K562 (cell line): ENCODE measurements around the gene ZFP36. TPM values are rescaled to one million over a fixed set of nuclear protein-coding genes. Genes with fewer than 3 reads are reported as not detected.
A peak's percentile ranks its signal among the peaks of the same experiment; 100 is the strongest.

Experiments
- ARID4B ChIP-seq: sonication (generic); formaldehyde crosslinking; IDR thresholded peaks from 2 replicates; pipeline ENCODE4 v1.8.0; 2022; ENCODE audit warnings: mild to moderate bottlenecking, missing genetic modification reagents
- CBFA2T2 ChIP-seq: fragments of 450-650 bp; conservative IDR thresholded peaks from 2 replicates; pipeline ENCODE4 v1.6.1; 2017; ENCODE audit warnings: mild to moderate bottlenecking
- DIDO1 ChIP-seq: fragments of 450-650 bp; IDR thresholded peaks from 2 replicates; pipeline ENCODE4 v1.6.1; 2016; ENCODE audit warnings: low read depth, missing biosample characterization, missing genetic modification characterization
- ETV1 ChIP-seq: fragments of 450-650 bp; conservative IDR thresholded peaks from 2 replicates; pipeline ENCODE4 v1.6.1; 2016; ENCODE audit warnings: missing genetic modification characterization, control low read depth, low read depth, missing compliant biosample characterization
- HDGF ChIP-seq: fragments of 450-650 bp; IDR thresholded peaks from 2 replicates; pipeline ENCODE4 v1.6.1; 2016
- MAX ChIP-seq: sonication (generic); formaldehyde crosslinking; IDR thresholded peaks from 2 replicates; pipeline ENCODE4 v1.9.0; 2022; ENCODE audit warnings: mild to moderate bottlenecking, missing genetic modification reagents
- MED1 ChIP-seq: sonication (generic); formaldehyde crosslinking; IDR thresholded peaks from 2 replicates; pipeline ENCODE4 v1.8.1; 2023; ENCODE audit warnings: missing genetic modification reagents, borderline replicate concordance
- MGA ChIP-seq: fragments of 450-650 bp; IDR thresholded peaks from 2 replicates; pipeline ENCODE4 v1.6.1; 2016; ENCODE audit warnings: mild to moderate bottlenecking, moderate library complexity
- PHF21A ChIP-seq: fragments of 450-650 bp; IDR thresholded peaks from 2 replicates; pipeline ENCODE4 v1.6.1; 2017; ENCODE audit warnings: low read depth, borderline replicate concordance
- POLR2A ChIP-seq: fragments of 450-650 bp; conservative IDR thresholded peaks from 2 replicates; pipeline ENCODE4 v1.6.1; 2016
- POLR2G ChIP-seq: fragments of 200-400 bp; formaldehyde crosslinking; IDR thresholded peaks from 2 replicates; pipeline ENCODE4 v1.6.1; 2017; ENCODE audit warnings: low read depth, mild to moderate bottlenecking, antibody characterized with exemption, low read length, moderate library complexity
- SMARCB1 ChIP-seq: IDR thresholded peaks from 2 replicates; pipeline ENCODE4 v1.6.1; 2011; ENCODE audit warnings: improper control_type of control experiment, low read depth; ENCODE audit not compliant: insufficient read length
- TRIM24 ChIP-seq, 2 experiments: fragments of 450-650 bp; IDR thresholded peaks; 2 replicates each; pipeline ENCODE4 v1.6.1; 2016
- polyA plus RNA-seq, 8 experiments: library from polyadenylated mRNA; depleted of rRNA in 4 of 8; stranded (reverse) in 5 of 8; unstranded in 3 of 8; fragments of >200 nt; fragmentation: Nextera tagmentation in 2 of 8; fragmentation: Illumina TruSeq in 1 of 8; extraction: Ambion mirVana in 2 of 8; extraction: Trizol in 1 of 8; gene quantifications; 2 replicates each; pipeline versions ENCODE4 v1.2.1 to v1.2.3, GENCODE V29; 2011 to 2014; ENCODE audit warnings: inconsistent platforms in 1 of 8, missing spikeins in 1 of 8
- total RNA-seq, 7 experiments: library from RNA; depleted of rRNA in 6 of 7; stranded (reverse); fragments of >200 nt in 6 of 7; fragmentation: Illumina TruSeq in 2 of 7; extraction: Trizol in 2 of 7; gene quantifications; 2 replicates each; pipeline versions ENCODE4 v1.2.1 to v1.2.3, GENCODE V29; 2011 to 2021; ENCODE audit warnings: low replicate concordance in 1 of 7

The ZFP36 gene
- total and polyA plus RNA-seq, 9 of the 15 experiments (the other 6 are each of a cell fraction or from before 2014, with no cell fraction given): 1.0 to 20.1 (median 3.5) TPM

GRCh38 chr19:39433480-39434079 lies 26.9 kb downstream of the ZFP36 start (continued):
- no peak for TF ChIP-seq MGA
- TF ChIP-seq MAX (CRISPR knock-in tag): no peak
- no peak for TF ChIP-seq HDGF
- no peak for TF ChIP-seq DIDO1 (tag)
- no peak for TF ChIP-seq ETV1 (tag)
- TF ChIP-seq CBFA2T2: no peak
- TF ChIP-seq TRIM24 (IDR thresholded peaks at IDR 0.05): no peak
- TF ChIP-seq ARID4B (CRISPR knock-in tag): 0 out of 2 replicates have a peak, but pooled peaks have one; percentile 16
- TF ChIP-seq SMARCB1: no peak
- no peak for TF ChIP-seq MED1 (CRISPR knock-in tag)
- TF ChIP-seq PHF21A: no peak
- peak; percentile 26; the same call in 1 of the 2 replicates for TF ChIP-seq POLR2A
- 0 out of 2 replicates have a peak, but pooled peaks have one; percentile 36 for TF ChIP-seq POLR2G
